HEK293 (cell line): ENCODE results near the gene PRR23B.

Source experiments
- CTCF ChIA-PET: fragments of 350-600 bp; formaldehyde crosslinking; extraction: SDS; loops from one replicate; lab custom pipeline; 2021; ENCODE audit warnings: antibody characterized with exemption; lab: Yijun Ruan, JAX
- POLR2A ChIA-PET: fragments of 300-600 bp; formaldehyde crosslinking; extraction: SDS; loops from one replicate; lab custom pipeline; 2020; ENCODE audit warnings: antibody characterized with exemption, inconsistent platforms; lab: Yijun Ruan, JAX
- H3K27ac ChIP-seq: fragments of 200-500 bp; sonication (Bioruptor generic); 2 replicates; pipeline ENCODE4 v1.5.1; 2014; ENCODE audit warnings: low read depth, low read length, control low read depth, inconsistent platforms; ENCODE audit errors: extremely low read depth
- H3K36me3 ChIP-seq, 2 experiments: fragments of 200-500 bp in 1 of 2; sonication (Bioruptor generic) in 1 of 2; 1 replicate in 1 of 2; 2 replicates in 1 of 2; pipeline ENCODE4 v1.5.1; 2014 to 2017; ENCODE audit warnings: inconsistent platforms in 2 of 2, low read length in 2 of 2; ENCODE audit not compliant: control insufficient read depth in 2 of 2, insufficient read depth in 1 of 2
- H3K4me1 ChIP-seq: fragments of 200-500 bp; sonication (Bioruptor generic); 2 replicates; pipeline ENCODE4 v1.5.1; 2014; ENCODE audit warnings: mild to moderate bottlenecking, low read length, inconsistent platforms; ENCODE audit not compliant: control insufficient read depth, insufficient read depth
- H3K4me3 ChIP-seq: 2 replicates; pipeline ENCODE4 v1.5.1; 2011; ENCODE audit warnings: low read depth, mild to moderate bottlenecking, control low read depth, low read length, moderate library complexity
- H3K9me3 ChIP-seq: fragments of 200-500 bp; sonication (Bioruptor generic); 2 replicates; pipeline ENCODE4 v1.5.1; 2014; ENCODE audit warnings: low read depth, low read length, inconsistent platforms; ENCODE audit not compliant: control insufficient read depth, insufficient read depth
- GFI1B ChIP-seq: fragments of 450-650 bp; formaldehyde crosslinking; IDR thresholded peaks from 2 replicates; pipeline ENCODE4 v1.5.1; 2016; ENCODE audit warnings: missing biosample characterization, missing genetic modification characterization
- KLF1 ChIP-seq: fragments of 450-650 bp; formaldehyde crosslinking; IDR thresholded peaks from 2 replicates; pipeline ENCODE4 v1.5.1; 2016; ENCODE audit warnings: missing biosample characterization, missing genetic modification characterization
- SCRT2 ChIP-seq: fragments of 450-650 bp; formaldehyde crosslinking; IDR thresholded peaks from 2 replicates; pipeline ENCODE4 v1.5.1; 2016; ENCODE audit warnings: missing biosample characterization, missing genetic modification characterization
- SP3 ChIP-seq: fragments of 450-650 bp; formaldehyde crosslinking; IDR thresholded peaks from 2 replicates; pipeline ENCODE4 v1.5.1; 2016; ENCODE audit warnings: missing biosample characterization, missing genetic modification characterization
- YY2 ChIP-seq: fragments of 450-650 bp; formaldehyde crosslinking; IDR thresholded peaks from 2 replicates; pipeline ENCODE4 v1.5.1; 2016; ENCODE audit warnings: missing biosample characterization, missing genetic modification characterization
- ZBTB10 ChIP-seq: fragments of 450-650 bp; formaldehyde crosslinking; IDR thresholded peaks from 2 replicates; pipeline ENCODE4 v1.5.1; 2016; ENCODE audit warnings: missing biosample characterization, missing genetic modification characterization
- ZBTB11 ChIP-seq: fragments of 450-650 bp; formaldehyde crosslinking; conservative IDR thresholded peaks from 2 replicates; pipeline ENCODE4 v1.5.1; 2016; ENCODE audit warnings: low read depth, missing biosample characterization, missing genetic modification characterization
- ZBTB20 ChIP-seq: fragments of 450-650 bp; formaldehyde crosslinking; IDR thresholded peaks from 2 replicates; pipeline ENCODE4 v1.5.1; 2016; ENCODE audit warnings: missing biosample characterization, missing genetic modification characterization
- ZNF18 ChIP-seq: fragments of 450-650 bp; formaldehyde crosslinking; IDR thresholded peaks from 2 replicates; pipeline ENCODE4 v1.5.1; 2016; ENCODE audit warnings: missing biosample characterization, missing genetic modification characterization
- ZNF202 ChIP-seq: fragments of 450-650 bp; formaldehyde crosslinking; IDR thresholded peaks from 2 replicates; pipeline ENCODE4 v1.5.1; 2016; ENCODE audit warnings: missing biosample characterization, missing genetic modification characterization, borderline replicate concordance
- ZNF274 ChIP-seq, 2 experiments: fragments of 200-500 bp in 1 of 2; fragments of 450-650 bp in 1 of 2; sonication (Bioruptor generic) in 1 of 2; formaldehyde crosslinking in 1 of 2; IDR thresholded peaks; 2 replicates each; pipeline versions ENCODE4 v1.5.1 to v1.6.1; 2014 to 2016; ENCODE audit warnings: borderline replicate concordance in 1 of 2, inconsistent platforms in 1 of 2, low read length in 1 of 2, missing biosample characterization in 1 of 2, missing genetic modification characterization in 1 of 2
- ZNF391 ChIP-seq: fragments of 450-650 bp; formaldehyde crosslinking; IDR thresholded peaks from 2 replicates; pipeline ENCODE4 v1.5.1; 2016; ENCODE audit warnings: low read depth, missing biosample characterization, missing genetic modification characterization, borderline replicate concordance
- ZNF488 ChIP-seq: fragments of 450-650 bp; formaldehyde crosslinking; IDR thresholded peaks from 2 replicates; pipeline ENCODE4 v1.5.1; 2016; ENCODE audit warnings: missing biosample characterization, missing genetic modification characterization
- ZNF501 ChIP-seq: fragments of 450-650 bp; formaldehyde crosslinking; IDR thresholded peaks from 2 replicates; pipeline ENCODE4 v1.5.1; 2016; ENCODE audit warnings: missing biosample characterization, missing genetic modification characterization
- ZNF629 ChIP-seq: fragments of 450-650 bp; formaldehyde crosslinking; IDR thresholded peaks from 2 replicates; pipeline ENCODE4 v1.5.1; 2017; ENCODE audit warnings: missing biosample characterization, missing genetic modification characterization
- ZNF76 ChIP-seq: fragments of 450-650 bp; formaldehyde crosslinking; IDR thresholded peaks from 2 replicates; pipeline ENCODE4; 2016; ENCODE audit warnings: low read depth, missing biosample characterization, missing genetic modification characterization, borderline replicate concordance
- ZNF837 ChIP-seq: fragments of 450-650 bp; formaldehyde crosslinking; IDR thresholded peaks from 2 replicates; pipeline ENCODE4 v1.5.1; 2016; ENCODE audit warnings: missing biosample characterization, missing genetic modification characterization
- ZSCAN16 ChIP-seq: fragments of 450-650 bp; formaldehyde crosslinking; IDR thresholded peaks from 2 replicates; pipeline ENCODE4 v1.5.1; 2016; ENCODE audit warnings: missing biosample characterization, missing genetic modification characterization

PRR23B gene

GRCh38 chr3:138972941-138973340, 47.8 kb downstream of the PRR23B start:
- POLR2A ChIA-PET, result interaction anchor here (1.3 kb wide), 1 partner anchor 37 kb away, joined by 3 read pairs; no protein-coding TSS in a partner anchor
- Histone ChIP-seq H3K4me1 (no peaks in the 10 kb centered on the region), H3K36me3 (no peaks in the 10 kb centered on the region)
- TF ChIP-seq ZNF76, result no peak
- no peak for TF ChIP-seq SP3 (tag by site-specific recombination)
- no peak for TF ChIP-seq ZBTB11 (tag by site-specific recombination)
- TF ChIP-seq ZNF501 (tag by site-specific recombination), result no peak
- no peak for TF ChIP-seq ZNF18 (tag by site-specific recombination)
- TF ChIP-seq ZSCAN16 (tag by site-specific recombination), result no peak
- no peak for TF ChIP-seq ZNF202
- TF ChIP-seq SCRT2 (tag by site-specific recombination), result no peak
- no peak for TF ChIP-seq ZNF629 (tag by site-specific recombination)
- TF ChIP-seq ZNF391 (tag by site-specific recombination), result no peak
- TF ChIP-seq ZBTB10, result no peak
- TF ChIP-seq YY2 (tag by site-specific recombination), result no peak
- no peak for TF ChIP-seq KLF1 (tag by site-specific recombination)
- TF ChIP-seq, all 188 proteins: peak for 0
- CTCF ChIA-PET, result no interaction called here
- Histone ChIP-seq H3K4me3 (no peak overlapping the region), H3K9me3 (no peaks in the 10 kb centered on the region), H3K27ac (no peak overlapping the region)

- Histone ChIP-seq H3K4me1 (no peaks in the 10 kb centered on the region), H3K27ac (no peak overlapping the region), H3K4me3 (no peak overlapping the region), H3K36me3 (no peaks in the 10 kb centered on the region), H3K9me3 (no peaks in the 10 kb centered on the region)
- ChIA-PET POLR2A (interaction anchor here (1.3 kb wide), 1 partner anchor 36 kb away, joined by 3 read pairs; no protein-coding TSS in a partner anchor), CTCF (interaction anchor here (0.8 to 1.7 kb wide), 2 partner anchors 8 to 12 kb away, joined by 3 to 5 read pairs; no protein-coding TSS in a partner anchor)
- TF ChIP-seq ZNF488 (tag by site-specific recombination), result no peak
- no peak for TF ChIP-seq GFI1B
- TF ChIP-seq ZNF274 (IDR thresholded peaks at IDR 0.05; ENCODE audit: low read length), result no peak
- TF ChIP-seq ZNF274 (tag by site-specific recombination; IDR thresholded peaks at IDR 0.05; ENCODE audit: borderline replicate concordance), result no peak
- no peak for TF ChIP-seq ZNF837 (tag by site-specific recombination)
- TF ChIP-seq ZNF18 (tag by site-specific recombination), result no peak
- no peak for TF ChIP-seq ZBTB20 (tag by site-specific recombination)
These were observed 48.9 kb downstream of the PRR23B start for GRCh38 chr3:138971766-138972320.
